Stimulated activated CD8-positive, alpha-beta memory T cell treated with anti-CD3 and anti-CD28 coated beads, Interleukin-12 subunit alpha, Interleukin-12 subunit beta, amount 100 ng/mL, for 1 hour (primary cell): Measurements from ENCODE around the gene FAP.

ENCODE experiments used
- DNase-seq: peaks from one replicate; pipeline ENCODE4 v3.0.0-alpha.2; 2020; ENCODE audit warnings: low read depth

The FAP gene

DNA sequence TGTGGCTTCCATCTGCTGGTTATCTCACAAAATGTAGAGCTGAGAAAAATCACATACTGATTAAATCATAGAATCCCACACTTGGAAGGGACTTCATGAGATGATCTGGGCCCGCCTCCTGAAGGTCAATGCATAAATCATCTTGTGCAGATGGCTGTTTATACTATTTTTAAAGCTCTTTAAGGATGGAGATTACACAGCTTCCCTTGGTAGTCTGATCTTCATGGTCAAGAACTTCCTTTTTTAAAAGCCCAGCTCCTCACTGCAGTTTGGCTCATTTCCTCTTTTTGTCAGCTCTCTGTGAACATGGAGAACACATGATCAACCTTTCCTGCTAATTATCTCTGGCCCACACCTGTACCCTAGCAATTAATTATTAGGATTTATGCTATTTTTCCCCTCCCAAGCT lies 117.1 kb downstream of the FAP start:
- DNase-seq = no peak

DNA sequence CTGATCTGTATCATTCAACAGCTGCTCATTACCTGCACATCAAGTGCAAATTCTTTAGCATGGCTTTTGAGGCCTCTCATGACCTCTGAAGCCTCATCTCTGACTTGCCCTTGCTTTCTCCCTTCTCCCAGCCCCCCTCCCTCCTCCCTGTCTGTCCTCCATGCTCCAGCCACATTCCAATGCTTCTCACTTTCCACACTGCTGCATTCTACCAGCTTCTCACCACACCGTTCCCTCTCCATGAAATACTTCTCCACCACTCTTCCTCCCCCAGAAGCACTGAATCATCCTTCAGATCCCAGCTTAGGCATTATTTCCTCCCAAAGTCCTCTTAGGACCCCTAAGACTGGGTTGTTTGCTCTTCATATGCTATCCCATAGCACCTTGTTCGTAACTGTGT lies 118.1 kb downstream of the FAP start:
- DNase-seq = no peak

DNA sequence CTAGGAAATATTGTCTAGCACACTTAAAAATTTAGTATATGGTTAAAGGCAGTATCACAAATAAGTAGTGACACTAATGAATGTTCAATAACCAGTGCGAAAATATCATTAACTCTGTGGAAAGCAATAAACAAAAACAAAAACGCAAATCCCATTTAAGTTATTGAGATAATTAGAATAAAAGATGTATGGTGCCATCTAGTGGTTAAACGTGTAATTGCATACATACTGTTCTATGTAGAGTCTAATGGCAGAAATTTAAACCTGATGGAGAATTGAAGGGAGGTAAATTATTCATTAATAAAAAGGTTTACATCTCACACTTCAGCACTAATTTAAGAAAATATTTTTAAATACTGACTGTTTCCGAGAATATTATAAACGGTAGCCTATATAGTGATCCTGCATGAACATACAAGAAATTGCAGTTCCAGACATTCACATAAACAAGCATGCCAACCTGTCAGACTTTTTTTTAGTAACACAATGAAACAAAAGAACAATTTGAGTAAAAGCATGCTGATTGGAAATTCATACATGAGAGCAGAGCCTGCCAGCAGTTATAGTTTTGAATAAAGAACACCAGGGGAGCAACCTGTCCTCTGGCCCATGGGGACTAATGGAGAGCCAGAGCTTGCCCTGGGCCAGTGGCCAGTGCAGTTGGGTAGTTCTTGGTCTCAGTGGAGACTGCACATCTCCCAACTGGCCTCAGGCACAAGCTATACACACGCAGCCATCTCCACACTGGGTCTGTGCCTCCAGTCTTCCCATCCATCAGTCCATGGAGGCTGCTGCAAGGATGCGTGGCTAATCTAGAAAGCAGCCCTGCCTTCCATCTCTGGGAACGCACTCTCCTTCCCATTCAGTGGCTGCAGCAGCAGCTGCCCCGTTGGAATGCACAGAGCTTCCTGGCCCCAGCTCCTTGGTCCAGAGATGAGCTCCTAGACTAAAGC lies 119.2 kb downstream of the FAP start:
- no peak for DNase-seq
